ENCODE results near the gene TMEM235.

The TMEM235 gene

DNA sequence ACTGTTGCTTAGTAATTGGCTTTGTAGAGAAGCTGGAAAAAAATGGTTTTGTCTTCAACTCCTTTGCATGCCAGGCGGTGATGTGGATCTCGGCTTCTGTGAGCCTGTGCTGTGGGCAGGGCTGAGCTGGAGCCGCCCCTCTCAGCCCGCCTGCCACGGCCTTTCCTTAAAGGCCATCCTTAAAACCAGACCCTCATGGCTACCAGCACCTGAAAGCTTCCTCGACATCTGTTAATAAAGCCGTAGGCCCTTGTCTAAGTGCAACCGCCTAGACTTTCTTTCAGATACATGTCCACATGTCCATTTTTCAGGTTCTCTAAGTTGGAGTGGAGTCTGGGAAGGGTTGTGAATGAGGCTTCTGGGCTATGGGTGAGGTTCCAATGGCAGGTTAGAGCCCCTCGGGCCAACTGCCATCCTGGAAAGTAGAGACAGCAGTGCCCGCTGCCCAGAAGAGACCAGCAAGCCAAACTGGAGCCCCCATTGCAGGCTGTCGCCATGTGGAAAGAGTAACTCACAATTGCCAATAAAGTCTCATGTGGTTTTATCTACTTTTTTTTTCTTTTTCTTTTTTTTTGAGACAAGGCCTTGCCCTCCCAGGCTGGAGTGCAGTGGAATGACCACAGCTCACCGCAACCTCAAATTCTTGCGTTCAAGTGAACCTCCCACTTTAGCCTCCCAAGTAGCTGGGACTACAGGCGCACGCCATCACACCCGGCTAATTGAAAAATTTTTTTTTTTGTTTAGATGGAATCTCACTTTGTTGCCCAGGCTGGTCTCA is 6.2 kb upstream of the TMEM235 start:
- CTCF ChIA-PET, result interaction anchor here (1.3 to 4.4 kb wide), 4 partner anchors 10 to 206 kb away, joined by 4 to 27 read pairs (median 6); no protein-coding TSS in a partner anchor
- TF ChIP-seq, protein P1, sequence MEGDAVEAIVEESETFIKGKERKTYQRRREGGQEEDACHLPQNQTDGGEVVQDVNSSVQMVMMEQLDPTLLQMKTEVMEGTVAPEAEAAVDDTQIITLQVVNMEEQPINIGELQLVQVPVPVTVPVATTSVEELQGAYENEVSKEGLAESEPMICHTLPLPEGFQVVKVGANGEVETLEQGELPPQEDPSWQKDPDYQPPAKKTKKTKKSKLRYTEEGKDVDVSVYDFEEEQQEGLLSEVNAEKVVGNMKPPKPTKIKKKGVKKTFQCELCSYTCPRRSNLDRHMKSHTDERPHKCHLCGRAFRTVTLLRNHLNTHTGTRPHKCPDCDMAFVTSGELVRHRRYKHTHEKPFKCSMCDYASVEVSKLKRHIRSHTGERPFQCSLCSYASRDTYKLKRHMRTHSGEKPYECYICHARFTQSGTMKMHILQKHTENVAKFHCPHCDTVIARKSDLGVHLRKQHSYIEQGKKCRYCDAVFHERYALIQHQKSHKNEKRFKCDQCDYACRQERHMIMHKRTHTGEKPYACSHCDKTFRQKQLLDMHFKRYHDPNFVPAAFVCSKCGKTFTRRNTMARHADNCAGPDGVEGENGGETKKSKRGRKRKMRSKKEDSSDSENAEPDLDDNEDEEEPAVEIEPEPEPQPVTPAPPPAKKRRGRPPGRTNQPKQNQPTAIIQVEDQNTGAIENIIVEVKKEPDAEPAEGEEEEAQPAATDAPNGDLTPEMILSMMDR (IDR thresholded peaks at IDR 0.05; ENCODE audit: control extremely low read depth, extremely low read depth, low read depth, missing control alignments), result no peak
- no peak for DNase-seq (ENCODE audit: extremely low spot score)
- POLR2A ChIA-PET, result interaction anchor here (0.5 kb wide), 1 partner anchor 23 kb away, joined by 8 read pairs; no protein-coding TSS in a partner anchor

DNA sequence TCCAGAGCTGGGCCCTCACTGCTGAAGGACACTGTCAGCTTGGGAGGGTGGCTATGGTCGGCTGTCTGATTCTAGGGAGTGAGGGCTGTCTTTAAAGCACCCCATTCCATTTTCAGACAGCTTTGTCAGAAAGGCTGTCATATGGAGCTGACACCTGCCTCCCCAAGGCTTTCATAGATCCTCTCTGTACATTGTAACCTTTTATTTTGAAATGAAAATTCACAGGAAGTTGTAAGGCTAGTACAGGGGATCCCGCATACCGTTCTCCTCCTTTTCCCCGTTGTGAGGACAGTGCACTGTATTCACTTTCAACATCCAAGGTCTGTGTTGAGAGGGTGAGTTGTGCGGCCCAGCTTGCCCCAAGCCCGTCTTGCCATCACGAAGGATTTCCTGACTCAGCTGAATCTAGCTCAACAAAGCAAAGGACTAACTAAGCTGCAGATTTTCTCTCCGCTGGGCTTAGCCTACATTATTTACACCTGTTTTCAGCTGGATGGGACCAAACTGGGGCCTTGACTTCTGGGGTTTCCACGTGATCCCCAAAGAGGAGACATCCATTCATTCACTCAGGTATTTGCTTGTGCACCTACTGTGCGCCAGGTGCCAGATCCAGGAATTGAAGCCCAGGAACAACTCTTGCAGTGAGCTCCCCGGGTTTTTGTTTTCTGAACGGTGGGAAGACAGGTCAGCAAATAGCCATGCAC is 5.2 kb upstream of the TMEM235 start:
- TF ChIP-seq, protein P1 (IDR thresholded peaks at IDR 0.05; ENCODE audit: control extremely low read depth, extremely low read depth, low read depth, missing control alignments), result no peak
- POLR2A ChIA-PET, result interaction anchor here (0.9 kb wide), 1 partner anchor 25 kb away, joined by 3 read pairs; no protein-coding TSS in a partner anchor
- no peak for DNase-seq (ENCODE audit: extremely low spot score)
- CTCF ChIA-PET, result interaction anchor here (1.3 to 4.4 kb wide), 5 partner anchors 11 to 207 kb away, joined by 4 to 27 read pairs (median 5); no protein-coding TSS in a partner anchor

DNA sequence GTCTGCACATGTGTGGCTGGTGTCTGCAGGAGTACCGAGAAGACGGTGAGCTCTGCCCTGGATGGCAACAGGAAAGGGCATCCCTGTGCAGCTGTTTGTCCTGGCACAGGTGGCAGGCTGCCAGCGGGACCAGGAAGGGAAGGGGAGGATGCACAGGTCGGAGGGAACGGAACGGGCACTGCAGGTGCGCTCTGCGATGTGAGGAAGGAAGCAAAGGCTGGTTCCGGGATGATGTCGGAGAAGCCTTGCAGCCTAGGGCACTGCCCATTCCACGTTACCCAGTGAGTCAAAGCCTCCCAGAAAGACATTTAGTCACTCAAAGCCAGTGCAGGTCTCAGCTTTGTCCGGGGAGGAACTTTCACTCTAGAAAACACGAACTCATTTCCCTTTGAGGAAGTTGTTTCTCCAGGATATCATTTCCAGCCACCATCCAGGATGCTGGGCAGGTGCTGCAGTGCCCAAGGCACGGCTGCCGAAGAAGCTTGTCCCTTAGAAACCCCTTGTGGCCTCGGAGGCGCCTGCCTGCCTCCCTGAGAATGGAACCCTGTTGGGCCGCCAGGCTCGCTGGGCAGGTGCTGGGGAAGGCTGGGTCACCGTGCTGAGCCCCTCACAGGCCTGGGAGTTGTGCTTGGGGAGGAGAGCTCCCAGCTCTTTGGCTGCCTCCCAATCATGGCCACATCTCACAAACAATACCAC is 4.5 kb upstream of the TMEM235 start:
- ChIA-PET POLR2A (interaction anchor here (0.9 kb wide), 1 partner anchor 24 kb away, joined by 3 read pairs; no protein-coding TSS in a partner anchor), CTCF (interaction anchor here (1.3 to 4.4 kb wide), 4 partner anchors 11 to 208 kb away, joined by 4 to 27 read pairs (median 6); no protein-coding TSS in a partner anchor)
- DNase-seq (ENCODE audit: extremely low spot score), result no peak
- TF ChIP-seq, protein P1 (IDR thresholded peaks at IDR 0.05; ENCODE audit: control extremely low read depth, extremely low read depth, low read depth, missing control alignments), result no peak

DNA sequence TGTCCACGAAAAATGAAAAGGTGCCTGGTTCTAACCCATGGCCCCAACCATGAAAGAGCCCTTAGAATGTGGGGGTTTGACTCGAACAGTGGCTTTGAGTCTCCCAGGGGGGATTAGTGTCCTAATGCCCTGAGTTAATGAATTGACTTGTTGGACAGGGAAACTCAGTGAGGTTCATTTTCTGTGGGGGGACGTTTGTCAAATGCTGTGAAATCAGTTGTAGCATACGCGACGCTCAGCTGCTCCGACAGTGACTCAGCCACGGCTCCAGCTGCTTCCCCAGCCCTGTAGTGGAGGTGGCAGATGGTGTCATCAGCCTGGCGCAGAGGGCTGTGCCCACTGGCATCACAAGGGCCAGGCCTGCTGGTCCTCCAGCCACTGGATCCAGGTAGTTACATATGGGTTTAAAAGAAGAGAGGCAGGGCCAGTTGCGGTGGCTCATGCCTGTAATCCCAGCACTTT is 3.9 kb upstream of the TMEM235 start:
- CTCF ChIA-PET, result interaction anchor here (1.3 to 4.4 kb wide), 3 partner anchors 11 to 133 kb away, joined by 3 to 27 read pairs (median 4); no protein-coding TSS in a partner anchor
- TF ChIP-seq, protein P1 (IDR thresholded peaks at IDR 0.05; ENCODE audit: control extremely low read depth, extremely low read depth, low read depth, missing control alignments), result no peak
- POLR2A ChIA-PET, result no interaction called here
- DNase-seq (ENCODE audit: extremely low spot score), result no peak

DNA sequence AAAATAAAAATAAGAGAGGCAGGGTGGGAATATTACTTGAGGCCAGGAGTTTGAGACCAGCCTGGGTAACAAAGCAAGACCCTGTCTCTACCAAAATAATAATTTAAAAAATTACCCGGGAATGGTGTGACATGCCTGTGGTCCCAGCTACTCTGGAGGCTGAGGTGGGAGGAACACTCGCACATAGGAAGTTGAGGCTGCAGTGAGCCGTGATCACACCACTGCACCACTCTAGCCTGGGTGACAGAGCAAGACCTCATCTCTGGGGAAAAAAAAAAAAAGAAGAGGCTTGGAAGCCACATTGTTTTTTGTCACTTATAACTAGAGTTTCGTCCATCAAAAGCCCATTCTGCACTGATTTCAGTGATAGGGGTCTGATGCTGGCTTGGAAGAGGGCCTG is 3.3 kb upstream of the TMEM235 start:
- DNase-seq (ENCODE audit: extremely low spot score), result no peak
- TF ChIP-seq, protein P1 (IDR thresholded peaks at IDR 0.05; ENCODE audit: control extremely low read depth, extremely low read depth, low read depth, missing control alignments), result no peak
- ChIA-PET POLR2A (no interaction called here), CTCF (interaction anchor here (0.8 to 4.4 kb wide), 3 partner anchors 23 to 132 kb away, joined by 3 to 27 read pairs (median 3); no protein-coding TSS in a partner anchor)

Measured in GM10248 (cell line).